Ovary (tissue), 3 donors: ENCODE data around the gene ALG14.

Source experiments
- CTCF ChIP-seq, 3 donors: fragments of 450-650 bp in 2 of 3; fragments of 200-600 bp in 1 of 3; IDR thresholded peaks; one replicate each; pipeline versions ENCODE4 v1.5.1 to v1.8.0; 2016 to 2022; ENCODE audit warnings: antibody characterized with exemption in 3 of 3, mild to moderate bottlenecking in 1 of 3
- POLR2A ChIP-seq: fragments of 450-650 bp; IDR thresholded peaks from one replicate; pipeline ENCODE4 v1.6.1; 2017; ENCODE audit warnings: antibody characterized with exemption, mild to moderate bottlenecking, moderate library complexity
- donor health status: DM: no; HTN: no; CAD: no.

GRCh38 chr1:95023399-95024043 is 49.2 kb downstream of the ALG14 start:
- no peak for TF ChIP-seq CTCF (IDR thresholded peaks at IDR 0.05)
- TF ChIP-seq POLR2A, result no peak
